Measurements from ENCODE around the gene TRPM1.

DNA sequence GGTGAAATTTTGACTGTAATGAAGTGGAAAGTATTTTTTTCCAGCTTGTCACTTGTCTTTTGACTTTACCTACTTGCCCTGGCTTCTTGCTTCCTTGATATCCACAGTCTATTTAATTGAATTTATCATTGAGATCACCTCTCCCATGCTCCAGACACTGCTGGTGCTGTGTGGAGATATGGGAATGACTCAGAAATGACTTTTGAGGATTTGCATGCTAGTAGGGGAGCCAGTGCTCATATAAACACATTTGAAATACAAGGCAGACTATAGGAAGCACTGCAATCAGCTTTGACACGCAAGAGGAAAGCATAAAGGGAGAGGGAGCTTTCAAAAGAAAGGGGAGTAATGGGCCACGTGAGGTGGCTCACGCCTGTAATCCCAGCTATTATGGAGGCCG is 7.3 kb upstream of the TRPM1 start:
- TF ChIP-seq, protein P1, sequence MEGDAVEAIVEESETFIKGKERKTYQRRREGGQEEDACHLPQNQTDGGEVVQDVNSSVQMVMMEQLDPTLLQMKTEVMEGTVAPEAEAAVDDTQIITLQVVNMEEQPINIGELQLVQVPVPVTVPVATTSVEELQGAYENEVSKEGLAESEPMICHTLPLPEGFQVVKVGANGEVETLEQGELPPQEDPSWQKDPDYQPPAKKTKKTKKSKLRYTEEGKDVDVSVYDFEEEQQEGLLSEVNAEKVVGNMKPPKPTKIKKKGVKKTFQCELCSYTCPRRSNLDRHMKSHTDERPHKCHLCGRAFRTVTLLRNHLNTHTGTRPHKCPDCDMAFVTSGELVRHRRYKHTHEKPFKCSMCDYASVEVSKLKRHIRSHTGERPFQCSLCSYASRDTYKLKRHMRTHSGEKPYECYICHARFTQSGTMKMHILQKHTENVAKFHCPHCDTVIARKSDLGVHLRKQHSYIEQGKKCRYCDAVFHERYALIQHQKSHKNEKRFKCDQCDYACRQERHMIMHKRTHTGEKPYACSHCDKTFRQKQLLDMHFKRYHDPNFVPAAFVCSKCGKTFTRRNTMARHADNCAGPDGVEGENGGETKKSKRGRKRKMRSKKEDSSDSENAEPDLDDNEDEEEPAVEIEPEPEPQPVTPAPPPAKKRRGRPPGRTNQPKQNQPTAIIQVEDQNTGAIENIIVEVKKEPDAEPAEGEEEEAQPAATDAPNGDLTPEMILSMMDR (IDR thresholded peaks at IDR 0.05; ENCODE audit: low read length): no peak
- no peak for TF ChIP-seq EZH2phosphoT487 (IDR thresholded peaks at IDR 0.05; ENCODE audit: low read length)
- TF ChIP-seq EZH2 (optimal IDR thresholded peaks at IDR 0.05; ENCODE audit: low read depth, low read length): no peak
